HEK293 (cell line): ENCODE measurements around the gene SAE1.

Experiments
- BCL6B ChIP-seq: fragments of 450-650 bp; formaldehyde crosslinking; IDR thresholded peaks from 2 replicates; pipeline ENCODE4 v1.5.1; 2017; ENCODE audit warnings: missing biosample characterization, missing genetic modification characterization
- GLI4 ChIP-seq: fragments of 450-650 bp; formaldehyde crosslinking; IDR thresholded peaks from 2 replicates; pipeline ENCODE4 v1.5.1; 2016; ENCODE audit warnings: missing biosample characterization, missing genetic modification characterization
- GLIS2 ChIP-seq: fragments of 450-650 bp; formaldehyde crosslinking; IDR thresholded peaks from 2 replicates; pipeline ENCODE4 v1.5.1; 2016; ENCODE audit warnings: missing biosample characterization, missing genetic modification characterization
- KLF16 ChIP-seq: fragments of 450-650 bp; formaldehyde crosslinking; IDR thresholded peaks from 2 replicates; pipeline ENCODE4 v1.5.1; 2017; ENCODE audit warnings: missing biosample characterization, missing genetic modification characterization
- KLF17 ChIP-seq: fragments of 450-650 bp; formaldehyde crosslinking; IDR thresholded peaks from 2 replicates; pipeline ENCODE4 v1.5.1; 2016; ENCODE audit warnings: missing biosample characterization, missing genetic modification characterization
- KLF7 ChIP-seq: fragments of 450-650 bp; formaldehyde crosslinking; IDR thresholded peaks from 2 replicates; pipeline ENCODE4 v1.5.1; 2016; ENCODE audit warnings: missing biosample characterization, missing genetic modification characterization, borderline replicate concordance
- MYNN ChIP-seq: fragments of 450-650 bp; formaldehyde crosslinking; IDR thresholded peaks from 2 replicates; pipeline ENCODE4 v1.5.1; 2016; ENCODE audit warnings: missing biosample characterization, missing genetic modification characterization, borderline replicate concordance
- SCRT2 ChIP-seq: fragments of 450-650 bp; formaldehyde crosslinking; IDR thresholded peaks from 2 replicates; pipeline ENCODE4 v1.5.1; 2016; ENCODE audit warnings: missing biosample characterization, missing genetic modification characterization
- ZBTB10 ChIP-seq: fragments of 450-650 bp; formaldehyde crosslinking; IDR thresholded peaks from 2 replicates; pipeline ENCODE4 v1.5.1; 2016; ENCODE audit warnings: missing biosample characterization, missing genetic modification characterization
- ZBTB11 ChIP-seq: fragments of 450-650 bp; formaldehyde crosslinking; conservative IDR thresholded peaks from 2 replicates; pipeline ENCODE4 v1.5.1; 2016; ENCODE audit warnings: low read depth, missing biosample characterization, missing genetic modification characterization
- ZBTB21 ChIP-seq: fragments of 450-650 bp; formaldehyde crosslinking; IDR thresholded peaks from 2 replicates; pipeline ENCODE4 v1.5.1; 2017; ENCODE audit warnings: missing biosample characterization, missing genetic modification characterization
- ZFP37 ChIP-seq: fragments of 450-650 bp; formaldehyde crosslinking; IDR thresholded peaks from 2 replicates; pipeline ENCODE4 v1.5.1; 2016; ENCODE audit warnings: missing biosample characterization, missing genetic modification characterization
- ZFP41 ChIP-seq: fragments of 450-650 bp; formaldehyde crosslinking; IDR thresholded peaks from 2 replicates; pipeline ENCODE4 v1.5.1; 2016; ENCODE audit warnings: missing biosample characterization, missing genetic modification characterization, borderline replicate concordance
- ZFP69B ChIP-seq: fragments of 450-650 bp; formaldehyde crosslinking; IDR thresholded peaks from 2 replicates; pipeline ENCODE4 v1.5.1; 2016; ENCODE audit warnings: missing biosample characterization, missing genetic modification characterization
- ZIC2 ChIP-seq: fragments of 450-650 bp; formaldehyde crosslinking; IDR thresholded peaks from 2 replicates; pipeline ENCODE4 v1.5.1; 2016; ENCODE audit warnings: missing biosample characterization, missing genetic modification characterization
- ZNF26 ChIP-seq: fragments of 450-650 bp; formaldehyde crosslinking; IDR thresholded peaks from 2 replicates; pipeline ENCODE4 v1.5.1; 2016; ENCODE audit warnings: missing biosample characterization, missing genetic modification characterization
- ZNF266 ChIP-seq: fragments of 450-650 bp; formaldehyde crosslinking; IDR thresholded peaks from 2 replicates; pipeline ENCODE4 v1.5.1; 2016; ENCODE audit warnings: missing biosample characterization, missing genetic modification characterization, low read depth
- ZNF324 ChIP-seq: fragments of 450-650 bp; formaldehyde crosslinking; IDR thresholded peaks from 2 replicates; pipeline ENCODE4 v1.5.1; 2016; ENCODE audit warnings: missing biosample characterization, missing genetic modification characterization
- ZNF350 ChIP-seq: fragments of 450-650 bp; formaldehyde crosslinking; IDR thresholded peaks from 2 replicates; pipeline ENCODE4 v1.5.0; 2017; ENCODE audit warnings: missing biosample characterization, mild to moderate bottlenecking, missing genetic modification characterization
- ZNF398 ChIP-seq: fragments of 450-650 bp; formaldehyde crosslinking; IDR thresholded peaks from 2 replicates; pipeline ENCODE4 v1.5.1; 2017; ENCODE audit warnings: missing biosample characterization, missing genetic modification characterization
- ZNF561 ChIP-seq: fragments of 450-650 bp; IDR thresholded peaks from 2 replicates; pipeline ENCODE4 v1.5.1; 2018; ENCODE audit warnings: missing biosample characterization, missing genetic modification characterization, borderline replicate concordance
- ZNF645 ChIP-seq: fragments of 450-650 bp; formaldehyde crosslinking; IDR thresholded peaks from 2 replicates; pipeline ENCODE4; 2016; ENCODE audit warnings: missing biosample characterization, missing genetic modification characterization

SAE1 gene

GRCh38 chr19:47231215-47232054, 100.8 kb downstream of the SAE1 start (continued):
- TF ChIP-seq SCRT2 (tag by site-specific recombination): peak; percentile 99
- peak; percentile 83 for TF ChIP-seq KLF16 (tag by site-specific recombination)
- 0 out of 2 replicates have a peak, but pooled peaks have one; percentile 6 for TF ChIP-seq BCL6B (tag by site-specific recombination)
- TF ChIP-seq ZBTB21 (tag by site-specific recombination): no peak; the same call in 1 of the 2 replicates
- no peak for TF ChIP-seq MYNN
- no peak for TF ChIP-seq ZFP41 (tag by site-specific recombination)
- peak; percentile 95 for TF ChIP-seq GLIS2 (tag by site-specific recombination)
- TF ChIP-seq KLF7 (tag by site-specific recombination): peak; percentile 79; the same call in 1 of the 2 replicates
- peak; percentile 50 for TF ChIP-seq ZIC2 (tag by site-specific recombination)
- TF ChIP-seq ZNF26 (tag by site-specific recombination): peak; percentile 93
- TF ChIP-seq ZNF561 (tag by site-specific recombination): peak; percentile 62
- TF ChIP-seq ZFP37 (tag by site-specific recombination): peak; percentile 92
- peak; percentile 32; the same call in 1 of the 2 replicates for TF ChIP-seq ZBTB11 (tag by site-specific recombination)
- TF ChIP-seq ZFP69B (tag by site-specific recombination): peak; percentile 94
- 0 out of 2 replicates have a peak, but pooled peaks have one; percentile 36 for TF ChIP-seq ZNF645
- no peak for TF ChIP-seq ZNF266 (tag by site-specific recombination)
- TF ChIP-seq GLI4 (tag by site-specific recombination): peak; percentile 66; the same call in 1 of the 2 replicates
- TF ChIP-seq KLF17 (tag by site-specific recombination): peak; percentile 89
- peak; percentile 69; the same call in 1 of the 2 replicates for TF ChIP-seq ZNF324
- no peak for TF ChIP-seq ZNF350
- TF ChIP-seq ZNF398 (tag by site-specific recombination): peak; percentile 92
- peak; percentile 96 for TF ChIP-seq ZBTB10 (tag by site-specific recombination)
